Measurements from ENCODE around the gene SYVN1.
A peak's percentile ranks its signal among the peaks of the same experiment; 100 is the strongest.

Gene SYVN1

GRCh38 chr11:65084598-65085375 lies 49.5 kb downstream of the SYVN1 start:
- DNase-seq: no peak

GRCh38 chr11:65083834-65084597 lies 50.3 kb downstream of the SYVN1 start, which contains the start of the genes CDCA5 and ZFPL1:
CDCA5 (minus strand) TSS chr11:65084040; CDS start chr11:65083978, 62 bp downstream.
ZFPL1 (plus strand) TSS chr11:65084222; CDS start chr11:65084699, 477 bp downstream.
- DNase-seq: peak; percentile 97

DNA sequence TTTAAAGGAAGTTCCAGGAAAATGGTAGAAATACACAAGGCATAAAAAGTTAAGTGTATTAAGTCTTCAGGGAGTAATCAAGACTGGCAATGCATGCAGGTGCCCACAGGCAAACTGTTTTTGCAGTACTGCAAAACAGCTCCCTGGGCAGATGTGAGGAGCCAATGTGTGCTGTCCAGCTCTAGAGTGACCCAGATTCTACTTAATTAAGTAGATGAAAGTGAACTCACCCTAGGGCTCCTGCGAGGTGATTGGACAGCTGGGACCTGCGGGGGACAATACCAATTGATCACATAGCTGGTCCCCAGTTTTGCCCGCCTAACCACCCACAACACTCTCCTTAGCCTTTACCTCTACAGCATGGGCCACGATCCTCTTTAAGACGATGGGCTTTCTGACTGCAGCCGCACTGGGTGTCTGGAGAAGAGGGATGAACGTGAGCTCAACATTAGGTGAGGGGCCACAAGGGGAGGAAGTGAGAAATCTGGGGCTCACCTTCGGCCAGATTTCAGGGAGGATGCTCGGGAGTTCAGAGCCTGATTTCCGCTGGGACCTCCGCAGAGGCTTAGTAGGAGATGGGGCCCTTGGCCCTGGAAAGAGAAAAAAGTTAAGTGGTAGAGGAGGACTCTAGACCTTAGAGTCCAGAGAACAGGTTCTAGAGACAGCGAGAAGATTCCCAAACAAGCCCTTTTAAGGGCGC lies 51.0 kb downstream of the SYVN1 start:
- DNase-seq: no peak

DNA sequence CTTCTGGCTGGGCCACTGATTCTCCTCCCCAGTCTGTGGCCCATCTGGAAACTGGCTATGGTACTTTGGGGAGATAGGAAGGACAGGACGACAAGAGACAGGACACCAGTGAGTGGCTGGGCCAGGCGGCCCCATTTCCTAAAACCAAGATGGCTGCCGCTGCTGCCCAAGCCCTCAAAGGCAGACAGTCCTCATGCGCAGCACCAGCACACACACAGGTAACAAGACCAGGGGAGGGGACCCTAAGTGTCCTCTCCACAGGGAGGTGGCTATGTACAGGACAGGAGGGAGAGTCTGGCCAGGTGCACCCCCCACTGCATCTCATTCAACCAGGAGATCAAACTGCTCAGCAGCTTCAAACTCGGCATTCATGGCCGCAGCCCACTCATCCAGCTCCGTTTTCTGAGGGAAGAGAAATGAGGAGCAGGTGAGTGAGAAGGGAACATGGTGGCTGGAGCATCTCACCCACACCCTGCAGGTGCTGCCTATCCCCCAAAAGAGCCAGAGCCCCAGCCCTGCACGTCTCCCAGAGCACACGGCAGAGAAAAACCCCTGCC lies 55.5 kb downstream of the SYVN1 start:
- peak; percentile 38 for DNase-seq

DNA sequence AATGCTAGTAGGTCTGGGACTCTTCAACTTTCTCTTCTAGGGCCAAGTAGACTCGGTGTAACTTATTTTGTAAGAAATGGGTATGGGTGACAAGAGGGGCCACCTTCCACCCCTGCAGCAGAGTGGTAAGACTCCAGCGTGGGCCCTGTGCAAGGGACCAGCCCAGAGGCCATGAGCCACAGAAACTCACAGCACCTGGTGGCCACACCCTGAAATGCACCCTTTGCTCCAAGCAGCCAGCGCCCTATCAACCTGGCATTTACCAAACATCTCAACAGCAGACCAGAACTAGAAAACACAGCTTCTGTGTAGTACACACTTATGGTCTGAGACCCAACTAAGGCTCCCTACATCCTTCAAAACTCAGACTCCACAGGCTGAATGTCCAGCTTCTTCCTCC lies 56.2 kb downstream of the SYVN1 start:
- DNase-seq: peak; percentile 74

DNA sequence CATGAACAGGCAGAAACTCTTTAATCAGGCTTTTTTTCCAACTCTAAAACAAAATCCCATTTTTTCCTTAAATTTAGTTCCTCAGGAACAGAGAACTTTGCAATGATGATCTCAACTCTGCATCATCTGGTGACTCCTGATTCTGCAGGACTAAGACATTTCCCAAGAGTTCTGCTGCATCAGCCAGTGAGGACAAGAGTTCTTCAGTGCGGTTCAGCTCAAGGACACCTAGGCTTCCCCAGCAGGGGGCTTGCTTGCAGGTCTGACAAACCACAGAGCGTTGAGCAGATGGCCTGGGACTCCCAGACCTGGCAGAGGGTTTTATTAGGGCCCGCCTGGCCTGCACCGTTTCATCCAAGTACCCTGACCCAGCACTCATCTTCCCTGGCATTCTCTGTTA lies 56.9 kb downstream of the SYVN1 start:
- no peak for DNase-seq
